GM20000 (cell line): Measurements from ENCODE around the gene GPN2.

Source experiments
- DNase-seq: peaks from one replicate; pipeline ENCODE4 v3.0.0; 2012; ENCODE audit warnings: low spot score
- TF ChIP-seq, protein P1 (sequence below): IDR thresholded peaks from 2 replicates; pipeline ENCODE4 v1.5.1; 2012; ENCODE audit warnings: mild to moderate bottlenecking, control low read depth; ENCODE audit errors: extremely low read depth, missing control alignments

Gene GPN2

DNA sequence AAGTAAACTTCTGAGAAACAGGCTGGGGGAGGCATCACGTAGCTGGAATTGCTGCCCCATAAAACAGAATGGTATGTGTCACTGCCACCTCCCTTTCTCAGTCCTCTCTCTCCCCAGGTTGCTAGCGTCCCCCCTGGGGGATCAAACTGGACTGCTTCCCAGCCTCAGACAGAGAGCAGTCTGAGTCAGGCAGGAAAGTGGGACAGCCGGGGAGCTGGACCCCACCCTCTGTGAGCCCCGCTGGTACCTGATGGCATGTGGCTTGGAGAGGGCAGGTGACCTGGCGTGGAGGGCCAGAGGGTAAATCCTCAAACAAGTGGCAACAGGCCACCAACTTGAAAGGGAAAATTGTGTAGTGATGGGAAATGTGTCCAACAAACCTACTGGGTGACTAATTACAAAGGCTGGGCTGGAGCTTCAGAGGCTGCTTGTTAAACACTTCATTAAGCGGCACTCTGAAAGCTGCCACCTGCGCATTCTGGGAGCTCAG lies 28.1 kb downstream of the GPN2 start:
- no peak for DNase-seq
- TF ChIP-seq, protein P1, sequence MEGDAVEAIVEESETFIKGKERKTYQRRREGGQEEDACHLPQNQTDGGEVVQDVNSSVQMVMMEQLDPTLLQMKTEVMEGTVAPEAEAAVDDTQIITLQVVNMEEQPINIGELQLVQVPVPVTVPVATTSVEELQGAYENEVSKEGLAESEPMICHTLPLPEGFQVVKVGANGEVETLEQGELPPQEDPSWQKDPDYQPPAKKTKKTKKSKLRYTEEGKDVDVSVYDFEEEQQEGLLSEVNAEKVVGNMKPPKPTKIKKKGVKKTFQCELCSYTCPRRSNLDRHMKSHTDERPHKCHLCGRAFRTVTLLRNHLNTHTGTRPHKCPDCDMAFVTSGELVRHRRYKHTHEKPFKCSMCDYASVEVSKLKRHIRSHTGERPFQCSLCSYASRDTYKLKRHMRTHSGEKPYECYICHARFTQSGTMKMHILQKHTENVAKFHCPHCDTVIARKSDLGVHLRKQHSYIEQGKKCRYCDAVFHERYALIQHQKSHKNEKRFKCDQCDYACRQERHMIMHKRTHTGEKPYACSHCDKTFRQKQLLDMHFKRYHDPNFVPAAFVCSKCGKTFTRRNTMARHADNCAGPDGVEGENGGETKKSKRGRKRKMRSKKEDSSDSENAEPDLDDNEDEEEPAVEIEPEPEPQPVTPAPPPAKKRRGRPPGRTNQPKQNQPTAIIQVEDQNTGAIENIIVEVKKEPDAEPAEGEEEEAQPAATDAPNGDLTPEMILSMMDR: no peak

DNA sequence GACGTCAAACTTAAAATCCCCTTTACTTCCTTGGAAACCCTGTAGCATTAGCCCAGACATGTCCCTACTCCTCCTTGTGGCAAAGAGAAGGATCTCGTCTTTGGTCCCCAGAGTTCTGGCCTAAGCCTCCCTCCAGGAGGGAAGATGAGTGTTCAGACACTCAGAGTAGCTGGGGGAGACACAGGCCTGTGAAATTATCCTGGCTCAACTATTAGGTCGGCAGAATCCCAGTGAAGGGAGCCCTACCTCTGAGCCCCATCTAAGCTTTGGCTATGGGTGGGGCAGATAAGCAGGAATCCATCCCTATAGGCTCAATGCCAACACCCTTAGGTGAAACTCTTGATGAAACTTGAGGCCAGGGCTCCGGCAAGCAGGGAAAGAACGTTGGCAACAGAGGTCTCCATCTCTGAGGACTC lies 28.8 kb downstream of the GPN2 start:
- DNase-seq: no peak
- TF ChIP-seq, protein P1: no peak

DNA sequence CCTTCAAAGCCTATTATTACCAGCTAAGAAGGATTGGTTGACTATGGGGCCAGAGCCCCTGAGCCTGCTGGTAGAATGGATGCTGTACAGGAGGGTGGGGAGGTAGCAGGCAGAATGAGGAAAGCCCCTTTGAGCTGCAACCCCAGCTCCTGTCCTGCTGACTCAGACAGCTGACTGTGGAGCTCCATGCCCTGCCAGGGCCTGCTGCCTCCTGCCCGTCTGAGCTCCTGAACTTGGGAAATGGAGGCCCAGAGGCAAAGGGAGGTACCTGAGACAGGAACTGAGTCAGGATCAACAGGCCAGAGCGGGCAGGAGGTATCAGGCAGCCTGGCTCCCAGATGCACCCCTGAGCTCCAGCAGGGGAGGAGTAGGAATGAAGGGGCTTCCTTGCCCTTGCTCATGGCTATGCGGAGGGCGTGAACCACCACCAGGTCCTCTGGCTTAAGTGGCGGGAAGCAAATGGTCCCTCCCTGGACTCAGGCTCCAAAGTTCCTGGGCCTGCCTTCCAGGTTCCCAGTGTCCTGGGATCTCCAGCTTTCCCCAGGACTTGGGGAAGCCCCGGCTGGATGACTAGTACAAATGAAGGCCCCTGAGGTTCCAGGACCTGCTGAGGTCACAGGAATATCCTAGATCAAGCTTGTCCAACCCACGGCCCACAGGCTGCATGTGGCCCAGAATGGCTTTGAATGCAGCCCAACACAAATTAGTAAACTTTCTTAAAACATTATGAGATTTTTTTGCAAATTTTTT lies 31.0 kb downstream of the GPN2 start:
- no peak for DNase-seq
- TF ChIP-seq, protein P1: no peak

DNA sequence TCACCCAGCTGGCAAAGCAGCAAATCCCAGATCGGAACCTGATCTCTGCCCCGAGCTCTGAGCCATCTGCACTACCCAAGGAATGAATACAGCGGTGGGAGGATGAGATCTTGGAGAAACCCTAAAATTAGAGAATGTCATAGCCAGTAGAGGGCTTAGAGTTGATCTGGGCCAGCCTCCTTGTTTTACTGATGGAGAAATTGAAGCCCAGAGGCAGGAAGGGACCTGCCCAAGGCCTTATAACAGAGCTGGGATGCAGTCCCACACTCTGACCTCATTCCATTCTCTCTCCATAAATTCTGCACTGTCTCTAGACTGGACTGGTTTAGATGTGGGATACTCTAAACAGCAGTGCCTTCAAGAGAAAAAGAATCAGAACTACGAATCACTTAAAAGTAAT lies 31.9 kb downstream of the GPN2 start:
- TF ChIP-seq, protein P1: no peak
- DNase-seq: no peak

DNA sequence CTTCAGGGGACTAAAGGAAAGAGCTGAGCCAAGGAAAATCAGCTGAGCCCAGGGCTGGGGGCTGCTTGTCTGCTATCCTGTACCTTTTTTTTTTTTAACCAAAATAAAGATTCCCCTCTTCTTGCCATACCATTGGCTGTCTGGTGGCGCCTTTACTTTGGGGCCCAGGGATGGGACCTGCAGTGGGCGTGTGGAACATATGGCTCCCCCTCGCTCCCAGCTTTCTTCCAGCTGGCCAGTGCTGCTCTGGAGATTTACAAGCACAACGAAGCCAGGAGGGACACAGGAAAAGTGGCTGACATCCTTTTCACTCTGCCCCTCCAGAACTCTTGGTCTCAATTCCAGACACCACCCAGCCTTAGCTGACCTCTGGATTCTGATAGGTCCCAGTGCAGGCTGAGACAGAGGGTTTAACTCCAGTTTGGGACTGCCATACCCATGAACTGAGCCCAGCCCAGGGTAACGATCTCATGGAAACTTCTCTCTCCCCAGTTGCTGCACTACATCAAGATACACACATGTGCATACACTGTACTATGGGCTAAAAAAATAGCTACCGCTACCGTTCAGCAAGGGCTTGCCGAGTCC lies 32.5 kb downstream of the GPN2 start:
- TF ChIP-seq, protein P1: no peak
- no peak for DNase-seq

DNA sequence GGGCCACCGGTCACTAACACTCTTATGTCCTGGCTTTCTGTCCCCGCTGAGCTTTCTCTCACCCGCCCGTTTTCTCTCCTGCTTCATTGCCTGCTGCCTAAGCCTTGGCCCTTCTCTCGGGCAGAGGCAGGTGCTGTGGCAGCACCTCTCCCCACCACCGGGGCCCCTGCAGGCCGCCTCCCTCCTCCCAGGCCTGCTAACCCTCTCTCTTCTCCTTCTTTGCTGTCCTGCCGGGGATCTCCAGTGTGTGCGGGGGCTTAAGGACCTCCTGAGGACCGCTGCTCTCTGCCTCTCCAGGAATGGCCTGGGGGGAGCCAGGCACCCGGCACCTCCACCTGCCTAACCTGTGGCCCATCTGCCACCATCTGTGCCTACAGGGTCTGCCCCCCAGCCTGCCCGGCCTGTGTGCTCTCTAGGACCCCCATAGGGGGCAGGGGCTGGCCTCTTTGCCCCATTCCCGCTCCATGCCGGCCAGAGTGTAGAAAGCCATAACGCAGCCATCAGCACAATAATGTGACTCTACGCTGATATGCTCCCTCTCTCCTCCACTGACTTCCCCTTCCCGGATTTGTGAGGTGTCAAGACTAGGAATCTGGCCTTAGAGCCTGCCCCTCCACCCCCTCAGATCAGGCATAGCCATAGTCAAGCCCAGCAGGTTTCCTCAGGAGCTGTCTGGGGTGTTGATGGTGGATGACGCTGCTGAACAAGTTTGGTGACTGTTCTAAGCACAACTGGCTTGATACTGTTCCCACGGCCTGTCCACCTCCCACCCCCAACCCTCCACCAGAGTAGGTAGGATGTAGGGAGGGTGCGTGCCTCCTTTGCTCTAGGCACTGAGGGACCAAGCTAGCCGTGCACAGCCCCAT lies 33.2 kb downstream of the GPN2 start:
- no peak for DNase-seq
- TF ChIP-seq, protein P1: no peak

DNA sequence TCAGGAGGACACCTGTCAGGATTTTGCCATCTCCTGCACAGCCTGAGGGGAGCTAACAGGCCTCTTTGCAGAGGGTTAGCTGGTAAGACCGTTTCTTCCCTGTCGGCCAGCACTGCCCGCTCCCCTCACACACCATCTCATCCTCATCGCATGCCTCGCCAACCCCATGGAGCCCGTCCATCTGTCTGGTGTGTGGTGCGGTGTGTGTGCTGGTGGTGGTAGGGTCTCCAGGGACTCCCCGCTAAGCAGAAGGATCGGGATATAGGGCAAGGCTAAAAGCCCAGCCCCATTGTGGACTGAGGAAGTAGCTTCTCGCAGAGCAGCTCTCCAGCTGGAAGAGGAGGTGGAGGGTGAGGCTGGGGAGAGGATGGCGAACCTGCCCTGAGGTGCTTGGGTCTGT lies 33.9 kb downstream of the GPN2 start:
- TF ChIP-seq, protein P1: no peak
- DNase-seq: no peak
